ENCODE results near the gene EXOSC7.

The EXOSC7 gene

GRCh38 chr3:45055411-45056143 lies 79.5 kb downstream of the EXOSC7 start:
- DNase-seq (ENCODE audit: extremely low spot score): peak; percentile 34
- POLR2A ChIA-PET: no interaction called here
- TF ChIP-seq CTCF (IDR thresholded peaks at IDR 0.05; ENCODE audit: control extremely low read depth, extremely low read depth, low read depth, missing control alignments): peak; percentile 34
- CTCF ChIA-PET: interaction anchor here (0.6 to 10.8 kb wide), 7 partner anchors 10 to 94 kb away, joined by 3 to 125 read pairs (median 3); no protein-coding TSS in a partner anchor

DNA sequence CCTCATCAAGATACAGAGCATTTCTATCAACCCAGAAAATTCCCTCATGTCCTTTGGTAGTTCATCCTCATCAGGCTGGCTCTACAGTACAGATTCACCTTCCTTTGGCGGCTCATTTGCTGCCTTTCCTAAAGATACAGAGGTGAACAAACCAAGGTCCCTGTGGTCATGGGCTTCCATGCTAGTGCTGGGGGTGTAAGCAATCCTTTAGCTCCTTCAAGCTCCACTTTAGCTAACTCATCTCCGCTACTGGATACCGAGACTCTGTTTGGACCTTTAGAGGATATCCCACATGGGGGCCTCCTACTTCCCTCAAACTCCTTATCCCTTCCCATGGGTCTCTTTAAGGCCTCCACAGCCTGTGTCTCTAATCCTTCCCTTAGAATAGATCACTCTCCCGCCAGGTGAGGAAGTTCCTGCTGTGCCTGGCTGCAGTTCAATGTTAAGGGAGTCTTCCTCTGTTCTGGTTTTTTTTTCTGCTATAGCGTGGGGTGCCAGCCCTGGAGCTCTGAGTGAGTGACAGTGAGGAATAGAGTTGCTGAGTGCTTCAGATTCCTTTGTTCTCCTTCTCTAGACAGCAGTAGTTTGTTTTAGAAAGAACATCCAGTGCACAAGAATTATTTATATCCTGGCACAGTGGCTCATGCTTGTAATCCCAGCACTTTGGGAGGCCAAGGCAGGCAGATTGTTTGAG lies 80.7 kb downstream of the EXOSC7 start:
- DNase-seq (ENCODE audit: extremely low spot score): no peak
- ChIA-PET POLR2A (no interaction called here), CTCF (interaction anchor here (0.8 to 10.8 kb wide), 2 partner anchors 9 to 16 kb away, joined by 3 to 125 read pairs; no protein-coding TSS in a partner anchor)
- no peak for TF ChIP-seq CTCF (IDR thresholded peaks at IDR 0.05; ENCODE audit: control extremely low read depth, extremely low read depth, low read depth, missing control alignments)

DNA sequence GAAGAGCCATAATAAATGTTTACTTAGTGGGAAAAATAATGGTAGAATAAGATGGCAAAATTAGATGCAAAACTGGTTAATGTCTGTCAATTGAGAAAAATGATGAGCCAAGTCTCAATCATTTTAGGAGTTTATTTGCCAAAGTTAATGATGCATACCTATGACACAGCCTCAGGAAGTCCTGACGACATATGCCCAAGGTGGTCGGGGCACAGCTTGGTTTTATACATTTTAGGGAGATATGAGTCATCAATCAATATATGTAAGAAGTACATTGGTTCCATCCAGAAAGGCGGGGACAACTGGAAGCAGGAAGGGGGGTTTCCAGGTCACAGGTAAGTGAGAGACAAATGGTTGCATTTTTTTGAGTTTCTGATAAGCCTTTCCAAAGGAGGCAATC lies 81.5 kb downstream of the EXOSC7 start:
- no peak for TF ChIP-seq CTCF (IDR thresholded peaks at IDR 0.05; ENCODE audit: control extremely low read depth, extremely low read depth, low read depth, missing control alignments)
- ChIA-PET POLR2A (no interaction called here), CTCF (interaction anchor here (10.8 kb wide), 1 partner anchor 17 kb away, joined by 125 read pairs; no protein-coding TSS in a partner anchor)
- no peak for DNase-seq (ENCODE audit: extremely low spot score)

DNA sequence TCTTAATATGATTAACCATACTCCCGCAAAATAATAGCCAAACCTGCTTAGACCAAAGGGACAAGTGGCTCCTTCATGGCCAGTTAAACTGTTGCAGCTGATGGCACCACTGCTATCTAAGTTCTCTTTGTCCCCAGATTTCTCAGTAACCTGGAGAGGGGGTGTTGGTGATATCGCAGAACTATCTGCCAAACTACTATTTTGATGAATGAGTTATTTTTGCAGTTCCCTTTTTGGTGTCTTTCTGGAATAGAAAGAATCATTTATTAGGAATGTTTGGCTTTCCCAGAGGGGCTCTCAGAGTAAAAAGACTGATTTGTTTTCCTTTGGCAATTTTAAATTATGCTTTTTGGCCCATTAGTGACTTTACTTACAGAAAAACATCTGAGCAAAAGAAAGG lies 83.1 kb downstream of the EXOSC7 start:
- ChIA-PET CTCF (interaction anchor here (10.8 kb wide), 1 partner anchor 18 kb away, joined by 125 read pairs; no protein-coding TSS in a partner anchor), POLR2A (no interaction called here)
- no peak for TF ChIP-seq CTCF (IDR thresholded peaks at IDR 0.05; ENCODE audit: control extremely low read depth, extremely low read depth, low read depth, missing control alignments)
- DNase-seq (ENCODE audit: extremely low spot score): no peak

DNA sequence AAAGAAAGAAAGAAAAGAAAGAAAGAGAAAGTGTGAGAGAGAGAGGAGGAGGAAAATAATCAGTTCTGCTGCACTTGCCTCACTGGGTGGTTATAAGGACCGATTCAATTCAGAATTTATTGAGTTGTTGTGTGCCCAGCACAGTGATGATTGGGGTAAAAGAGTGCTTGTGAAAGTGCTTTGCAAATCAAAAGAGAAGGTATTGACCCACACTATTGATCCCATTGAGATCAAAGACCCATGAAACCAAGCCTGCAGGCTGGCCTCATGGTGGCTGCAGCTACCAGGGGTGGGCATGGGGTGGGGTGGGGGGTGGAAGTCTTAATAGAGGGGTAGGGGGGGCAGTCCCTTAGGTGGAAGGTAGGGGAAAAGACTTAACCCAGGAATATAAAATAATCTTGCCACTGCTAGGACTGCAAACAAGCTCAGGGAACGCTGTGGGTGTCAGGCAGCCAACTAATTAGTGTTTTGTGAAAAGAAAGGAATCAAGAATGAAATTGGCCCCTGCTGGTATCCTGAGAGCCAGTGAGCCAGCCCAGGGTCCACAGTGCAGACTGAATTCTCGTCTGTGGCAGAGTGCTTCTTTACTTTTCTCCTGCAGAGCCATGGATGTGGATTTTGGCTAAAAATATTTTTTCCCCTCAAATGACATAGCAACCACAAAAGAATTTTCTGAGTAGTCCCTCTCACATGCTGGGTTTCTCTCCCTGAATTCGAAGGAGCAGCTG lies 84.3 kb downstream of the EXOSC7 start:
- ChIA-PET CTCF (no interaction called here), POLR2A (interaction anchor here (0.6 kb wide), 1 partner anchor 9 kb away, joined by 3 read pairs; no protein-coding TSS in a partner anchor)
- no peak for TF ChIP-seq CTCF (IDR thresholded peaks at IDR 0.05; ENCODE audit: control extremely low read depth, extremely low read depth, low read depth, missing control alignments)
- DNase-seq (ENCODE audit: extremely low spot score): no peak
